VCaP (cell line): Measurements from ENCODE around the gene ISX.

ENCODE experiments used
- H3K27ac ChIP-seq: fragments of 450-650 bp; 2 replicates; pipeline ENCODE4 v1.5.1; 2017
- TF ChIP-seq, protein P1 (sequence below): fragments of 450-650 bp; conservative IDR thresholded peaks from 2 replicates; pipeline ENCODE4 v1.5.1; 2017; ENCODE audit warnings: mild to moderate bottlenecking, moderate library complexity

The ISX gene

DNA sequence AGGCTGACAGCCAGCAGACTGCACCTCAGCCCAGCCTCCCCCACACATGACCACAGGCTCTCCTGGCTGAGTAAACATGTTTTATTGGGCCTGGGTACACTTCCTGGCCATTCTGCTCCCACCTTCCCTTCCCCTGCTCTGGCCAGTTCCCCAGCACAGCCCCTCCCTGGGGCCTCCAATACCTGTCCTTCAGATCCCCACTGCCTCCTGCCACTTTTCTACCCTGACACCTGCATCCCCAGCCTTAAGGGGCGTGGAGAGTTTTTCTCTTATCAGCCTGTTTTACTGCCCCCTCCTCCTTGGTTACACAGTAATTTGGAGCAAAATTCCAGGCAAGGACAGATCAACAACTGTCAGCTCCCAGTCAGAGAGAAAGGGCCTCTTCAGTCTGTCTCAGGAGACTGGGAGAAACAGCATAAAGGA, at the start of gene ISX:
TSS of gene ISX (plus strand) at position 363 of the 423 bp plus-strand sequence. CDS start 930 bp downstream, outside the sequence.
- H3K27ac ChIP-seq, result peak within 1 kb of the TSS; percentile 99
- TF ChIP-seq, protein P1, sequence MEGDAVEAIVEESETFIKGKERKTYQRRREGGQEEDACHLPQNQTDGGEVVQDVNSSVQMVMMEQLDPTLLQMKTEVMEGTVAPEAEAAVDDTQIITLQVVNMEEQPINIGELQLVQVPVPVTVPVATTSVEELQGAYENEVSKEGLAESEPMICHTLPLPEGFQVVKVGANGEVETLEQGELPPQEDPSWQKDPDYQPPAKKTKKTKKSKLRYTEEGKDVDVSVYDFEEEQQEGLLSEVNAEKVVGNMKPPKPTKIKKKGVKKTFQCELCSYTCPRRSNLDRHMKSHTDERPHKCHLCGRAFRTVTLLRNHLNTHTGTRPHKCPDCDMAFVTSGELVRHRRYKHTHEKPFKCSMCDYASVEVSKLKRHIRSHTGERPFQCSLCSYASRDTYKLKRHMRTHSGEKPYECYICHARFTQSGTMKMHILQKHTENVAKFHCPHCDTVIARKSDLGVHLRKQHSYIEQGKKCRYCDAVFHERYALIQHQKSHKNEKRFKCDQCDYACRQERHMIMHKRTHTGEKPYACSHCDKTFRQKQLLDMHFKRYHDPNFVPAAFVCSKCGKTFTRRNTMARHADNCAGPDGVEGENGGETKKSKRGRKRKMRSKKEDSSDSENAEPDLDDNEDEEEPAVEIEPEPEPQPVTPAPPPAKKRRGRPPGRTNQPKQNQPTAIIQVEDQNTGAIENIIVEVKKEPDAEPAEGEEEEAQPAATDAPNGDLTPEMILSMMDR, result no peak

DNA sequence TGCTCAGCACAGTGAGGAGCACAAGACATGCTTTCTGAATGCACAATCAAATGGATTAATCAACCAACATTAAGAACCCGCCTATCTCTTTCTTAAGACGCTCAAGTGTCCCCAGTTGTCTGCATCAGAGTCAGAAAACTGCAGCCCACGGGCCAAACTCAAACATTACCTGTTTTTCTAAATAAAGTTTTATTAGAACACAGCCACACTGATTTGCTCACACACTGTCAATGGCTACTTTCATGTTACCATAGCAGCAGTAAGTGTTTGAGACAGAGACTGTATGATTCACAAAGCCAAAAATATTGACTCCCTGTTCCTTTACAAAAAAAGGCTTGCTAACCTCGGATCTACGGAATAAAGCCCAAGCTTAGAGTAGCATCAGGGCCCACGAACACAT, 49.0 kb upstream of the ISX start:
- H3K27ac ChIP-seq, result no peak overlapping the region
- TF ChIP-seq, protein P1, result no peak

DNA sequence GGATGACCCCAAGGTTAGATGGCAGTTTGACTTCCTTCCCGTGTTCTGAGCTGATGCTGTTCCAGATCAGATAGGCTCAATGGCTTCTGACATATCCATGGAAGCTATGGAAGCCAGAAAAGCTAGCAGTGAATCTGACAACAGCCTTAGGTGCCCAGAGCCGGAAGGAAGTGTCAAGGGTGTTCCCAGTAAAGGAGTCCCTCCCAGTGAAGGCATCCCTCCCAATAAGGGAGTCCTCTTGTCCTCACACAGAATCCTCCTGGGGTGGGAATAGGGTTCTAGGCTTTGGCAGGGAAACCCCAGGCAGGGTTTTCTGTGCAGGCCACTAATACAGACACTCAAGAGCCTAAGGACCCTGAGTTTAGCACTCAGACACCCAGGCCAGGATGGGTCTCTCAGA, 47.0 kb upstream of the ISX start:
- no peak overlapping the region for H3K27ac ChIP-seq
- TF ChIP-seq, protein P1, result no peak

DNA sequence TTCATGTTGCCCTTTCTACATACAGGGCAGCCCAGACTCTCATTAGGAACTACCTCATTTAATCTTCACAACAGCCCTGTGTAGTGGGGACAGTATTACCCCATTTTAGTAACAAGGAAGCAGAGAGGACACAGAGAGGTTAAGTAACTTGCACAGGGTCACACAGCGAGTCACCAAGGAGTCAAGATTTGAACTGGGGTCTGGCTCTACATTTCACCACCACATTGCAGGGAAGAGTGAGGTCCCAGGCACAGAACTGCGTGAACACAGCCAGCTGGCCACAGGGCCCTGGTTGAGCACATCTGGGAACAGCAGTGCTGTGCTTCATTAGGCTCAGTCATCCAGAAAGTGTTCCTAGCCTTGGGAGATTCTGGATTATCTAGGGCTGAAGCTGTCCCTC, 45.4 kb upstream of the ISX start:
- TF ChIP-seq, protein P1, result no peak
- H3K27ac ChIP-seq, result peak overlapping the region; percentile 63

DNA sequence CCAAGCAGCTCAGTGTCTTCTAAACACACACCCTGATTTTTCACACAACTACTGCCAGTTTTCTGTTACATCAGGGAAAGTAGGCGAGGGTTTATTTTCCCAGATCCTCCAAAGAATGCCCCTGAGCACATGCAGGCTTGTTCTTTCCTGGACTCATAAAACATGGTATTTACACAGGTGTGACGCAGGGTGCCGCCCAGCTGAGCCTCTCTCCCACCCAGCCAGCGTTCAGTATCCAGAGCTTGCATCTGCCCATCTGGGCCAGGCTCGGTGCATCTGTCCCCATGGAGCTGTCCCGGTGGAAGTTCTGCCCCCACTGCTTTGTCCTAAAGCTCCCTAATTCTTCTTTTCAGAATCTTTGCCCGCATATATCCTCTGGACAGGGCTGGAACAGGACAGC, 44.8 kb upstream of the ISX start:
- peak overlapping the region; percentile 63 for H3K27ac ChIP-seq
- TF ChIP-seq, protein P1, result no peak

DNA sequence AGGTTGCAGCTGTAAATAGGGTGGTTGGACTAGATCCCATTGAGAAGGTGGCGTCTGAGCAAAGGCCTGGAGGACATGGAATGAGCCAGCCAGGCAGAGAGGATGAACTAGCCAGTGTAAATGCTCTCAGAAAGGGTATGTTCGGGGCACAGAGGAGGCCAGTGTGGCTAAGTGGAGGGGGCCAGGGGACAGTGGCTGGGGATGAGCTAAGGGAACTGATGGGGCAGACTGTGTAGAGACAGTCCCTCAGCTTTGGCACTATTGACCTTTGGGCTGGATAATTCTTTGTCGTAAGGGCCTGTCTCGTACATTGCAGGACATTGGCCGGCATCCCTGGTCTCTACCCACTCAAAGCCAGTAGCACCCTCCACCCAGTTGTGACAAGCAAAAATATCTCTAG, 43.7 kb upstream of the ISX start:
- no peak overlapping the region for H3K27ac ChIP-seq
- TF ChIP-seq, protein P1, result no peak

DNA sequence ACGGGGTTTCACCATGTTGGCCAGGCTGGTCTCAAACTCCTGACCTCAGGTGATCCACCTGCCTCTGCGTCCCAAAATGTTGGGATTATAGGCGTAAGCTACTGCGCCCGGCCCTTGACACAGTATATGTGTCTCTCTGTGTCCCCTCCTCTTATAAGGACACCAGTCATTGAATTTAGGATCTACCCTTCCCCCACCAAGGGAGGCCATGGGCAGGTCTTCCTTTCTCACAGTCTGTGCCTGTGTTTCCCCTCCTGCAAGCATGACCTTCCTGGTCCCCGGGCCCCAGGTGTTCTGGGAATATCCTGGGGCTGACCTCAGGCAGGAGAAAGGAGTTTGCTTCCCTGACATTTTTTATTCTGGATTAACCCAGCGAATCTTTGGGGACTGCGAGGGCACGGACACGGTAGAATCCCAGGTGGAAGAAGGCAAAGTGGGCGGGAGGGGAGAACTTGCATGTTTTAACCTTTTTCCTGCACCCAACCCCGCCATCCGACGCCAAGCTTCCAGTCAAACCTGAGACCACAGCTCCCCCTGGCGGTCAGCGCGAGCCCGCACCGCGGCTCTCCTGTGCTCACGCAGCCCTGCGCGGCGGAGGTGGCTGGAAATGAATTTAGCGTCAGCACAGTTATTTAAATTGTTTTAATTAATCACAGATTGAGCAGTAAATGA, 42.1 kb upstream of the ISX start:
- TF ChIP-seq, protein P1, result peak; percentile 92
- H3K27ac ChIP-seq, result no peak overlapping the region
